HEK293 (cell line): ENCODE results near the gene LYPD4.

Experiments used
- BCL11B ChIP-seq: fragments of 450-650 bp; formaldehyde crosslinking; IDR thresholded peaks from 2 replicates; pipeline ENCODE4 v1.5.1; 2016; ENCODE audit warnings: low read depth, missing biosample characterization, missing genetic modification characterization
- GLI4 ChIP-seq: fragments of 450-650 bp; formaldehyde crosslinking; IDR thresholded peaks from 2 replicates; pipeline ENCODE4 v1.5.1; 2016; ENCODE audit warnings: missing biosample characterization, missing genetic modification characterization
- PRDM1 ChIP-seq: fragments of 450-650 bp; formaldehyde crosslinking; IDR thresholded peaks from 2 replicates; pipeline ENCODE4; 2016; ENCODE audit warnings: missing biosample characterization, missing genetic modification characterization
- PRDM6 ChIP-seq: fragments of 450-650 bp; formaldehyde crosslinking; IDR thresholded peaks from 2 replicates; pipeline ENCODE4 v1.5.1; 2017; ENCODE audit warnings: missing biosample characterization, missing genetic modification characterization
- REST ChIP-seq: fragments of 450-650 bp; formaldehyde crosslinking; IDR thresholded peaks from 2 replicates; pipeline ENCODE4 v1.5.1; 2016; ENCODE audit warnings: missing biosample characterization, missing genetic modification characterization
- SCRT1 ChIP-seq: fragments of 450-650 bp; formaldehyde crosslinking; IDR thresholded peaks from 2 replicates; pipeline ENCODE4 v1.5.1; 2016; ENCODE audit warnings: missing biosample characterization, missing genetic modification characterization, borderline replicate concordance
- ZBTB44 ChIP-seq: fragments of 450-650 bp; IDR thresholded peaks from 2 replicates; pipeline ENCODE4 v1.5.1; 2018; ENCODE audit warnings: missing biosample characterization, mild to moderate bottlenecking, missing genetic modification characterization
- ZEB2 ChIP-seq: fragments of 450-650 bp; formaldehyde crosslinking; IDR thresholded peaks from 2 replicates; pipeline ENCODE4 v1.5.1; 2016; ENCODE audit warnings: missing biosample characterization, missing genetic modification characterization
- ZNF10 ChIP-seq: fragments of 450-650 bp; formaldehyde crosslinking; IDR thresholded peaks from 2 replicates; pipeline ENCODE4 v1.5.1; 2017; ENCODE audit warnings: missing biosample characterization, missing genetic modification characterization
- ZNF112 ChIP-seq: fragments of 450-650 bp; formaldehyde crosslinking; IDR thresholded peaks from 2 replicates; pipeline ENCODE4 v1.5.0; 2017; ENCODE audit warnings: missing biosample characterization, missing genetic modification characterization
- ZNF121 ChIP-seq: fragments of 450-650 bp; formaldehyde crosslinking; IDR thresholded peaks from 2 replicates; pipeline ENCODE4 v1.5.1; 2016; ENCODE audit warnings: missing biosample characterization, missing genetic modification characterization
- ZNF132 ChIP-seq: fragments of 450-650 bp; formaldehyde crosslinking; IDR thresholded peaks from 2 replicates; pipeline ENCODE4 v1.5.1; 2017; ENCODE audit warnings: missing biosample characterization, missing genetic modification characterization, borderline replicate concordance
- ZNF211 ChIP-seq: fragments of 450-650 bp; formaldehyde crosslinking; IDR thresholded peaks from 2 replicates; pipeline ENCODE4 v1.5.1; 2016; ENCODE audit warnings: low read depth, missing biosample characterization, missing genetic modification characterization
- ZNF24 ChIP-seq: fragments of 450-650 bp; formaldehyde crosslinking; IDR thresholded peaks from 2 replicates; pipeline ENCODE4 v1.5.1; 2016; ENCODE audit warnings: missing biosample characterization, missing genetic modification characterization
- ZNF248 ChIP-seq: fragments of 450-650 bp; formaldehyde crosslinking; IDR thresholded peaks from 2 replicates; pipeline ENCODE4 v1.5.1; 2017; ENCODE audit warnings: missing biosample characterization, missing genetic modification characterization
- ZNF26 ChIP-seq: fragments of 450-650 bp; formaldehyde crosslinking; IDR thresholded peaks from 2 replicates; pipeline ENCODE4 v1.5.1; 2016; ENCODE audit warnings: missing biosample characterization, missing genetic modification characterization
- ZNF266 ChIP-seq: fragments of 450-650 bp; formaldehyde crosslinking; IDR thresholded peaks from 2 replicates; pipeline ENCODE4 v1.5.1; 2016; ENCODE audit warnings: missing biosample characterization, missing genetic modification characterization, low read depth
- ZNF280D ChIP-seq: fragments of 450-650 bp; formaldehyde crosslinking; IDR thresholded peaks from 2 replicates; pipeline ENCODE4 v1.5.1; 2016; ENCODE audit warnings: missing biosample characterization, missing genetic modification characterization
- ZNF292 ChIP-seq: fragments of 450-650 bp; formaldehyde crosslinking; IDR thresholded peaks from 2 replicates; pipeline ENCODE4 v1.5.1; 2016; ENCODE audit warnings: low read depth, missing biosample characterization, missing genetic modification characterization, borderline replicate concordance
- ZNF302 ChIP-seq: fragments of 450-650 bp; formaldehyde crosslinking; IDR thresholded peaks from 2 replicates; pipeline ENCODE4 v1.5.1; 2016; ENCODE audit warnings: missing biosample characterization, missing genetic modification characterization, low read depth
- ZNF324 ChIP-seq: fragments of 450-650 bp; formaldehyde crosslinking; IDR thresholded peaks from 2 replicates; pipeline ENCODE4 v1.5.1; 2016; ENCODE audit warnings: missing biosample characterization, missing genetic modification characterization
- ZNF341 ChIP-seq: fragments of 450-650 bp; formaldehyde crosslinking; IDR thresholded peaks from 2 replicates; pipeline ENCODE4; 2016; ENCODE audit warnings: low read depth, missing biosample characterization, missing genetic modification characterization
- ZNF416 ChIP-seq: fragments of 450-650 bp; formaldehyde crosslinking; IDR thresholded peaks from 2 replicates; pipeline ENCODE4 v1.5.1; 2016; ENCODE audit warnings: missing biosample characterization, missing genetic modification characterization
- ZNF473 ChIP-seq: fragments of 450-650 bp; formaldehyde crosslinking; IDR thresholded peaks from 2 replicates; pipeline ENCODE4 v1.5.1; 2017; ENCODE audit warnings: missing biosample characterization, missing genetic modification characterization
- ZNF544 ChIP-seq: fragments of 450-650 bp; formaldehyde crosslinking; IDR thresholded peaks from 2 replicates; pipeline ENCODE4 v1.5.0; 2017; ENCODE audit warnings: missing biosample characterization, missing genetic modification characterization
- ZNF571 ChIP-seq: fragments of 450-650 bp; formaldehyde crosslinking; IDR thresholded peaks from 2 replicates; pipeline ENCODE4 v1.5.0; 2017; ENCODE audit warnings: missing biosample characterization, missing genetic modification characterization
- ZNF670 ChIP-seq: fragments of 450-650 bp; formaldehyde crosslinking; IDR thresholded peaks from 2 replicates; pipeline ENCODE4 v1.5.1; 2016; ENCODE audit warnings: missing biosample characterization, missing genetic modification characterization, low read depth
- ZNF768 ChIP-seq: fragments of 450-650 bp; formaldehyde crosslinking; IDR thresholded peaks from 2 replicates; pipeline ENCODE4 v1.5.1; 2018; ENCODE audit warnings: missing biosample characterization, mild to moderate bottlenecking, missing genetic modification characterization

The LYPD4 gene

GRCh38 chr19:41859618-41860418 is 15.3 kb upstream of the LYPD4 start, which contains the start of gene RPS19 (continued):
- peak; percentile 58; the same call in 1 of the 2 replicates for TF ChIP-seq SCRT1 (tag by site-specific recombination)
- no peak for TF ChIP-seq ZNF26 (tag by site-specific recombination)
- no peak for TF ChIP-seq ZNF473 (tag by site-specific recombination)
- 0 out of 2 replicates have a peak, but pooled peaks have one; percentile 58 for TF ChIP-seq REST (tag by site-specific recombination)
- no peak for TF ChIP-seq PRDM6
- TF ChIP-seq ZNF571 (tag by site-specific recombination) = no peak
- TF ChIP-seq ZNF10 = peak; percentile 91
- no peak for TF ChIP-seq ZNF670 (tag by site-specific recombination)
- peak; percentile 100 for TF ChIP-seq ZNF341 (tag by site-specific recombination)
- no peak for TF ChIP-seq ZNF302 (tag by site-specific recombination)
- no peak for TF ChIP-seq ZNF280D (tag by site-specific recombination)
- TF ChIP-seq ZNF768 (tag by site-specific recombination) = no peak
- TF ChIP-seq PRDM1 (tag by site-specific recombination) = peak; percentile 96
- peak; percentile 98 for TF ChIP-seq ZEB2 (tag by site-specific recombination)
- TF ChIP-seq ZNF211 (tag by site-specific recombination) = no peak
- no peak for TF ChIP-seq ZNF248 (tag by site-specific recombination)
- TF ChIP-seq ZNF24 (tag by site-specific recombination) = peak; percentile 95
- no peak for TF ChIP-seq ZNF132 (tag by site-specific recombination)
- TF ChIP-seq BCL11B (tag by site-specific recombination) = peak; percentile 99
- peak; percentile 95 for TF ChIP-seq ZNF324 (tag by site-specific recombination)
- TF ChIP-seq ZNF544 (tag by site-specific recombination) = no peak
- TF ChIP-seq ZNF121 (tag by site-specific recombination) = peak; percentile 89
- no peak for TF ChIP-seq ZNF112 (tag by site-specific recombination)
- TF ChIP-seq ZBTB44 (tag by site-specific recombination) = peak; percentile 32; the same call in 1 of the 2 replicates
- TF ChIP-seq ZNF266 = no peak
- no peak for TF ChIP-seq GLI4 (tag by site-specific recombination)
- no peak for TF ChIP-seq ZNF416 (tag by site-specific recombination)
- no peak for TF ChIP-seq ZNF292 (tag by site-specific recombination)
